A549 (cell line): Measurements from ENCODE around the gene DRAM2. TPM values are rescaled to one million over a fixed set of nuclear protein-coding genes. Genes with fewer than 3 reads are reported as not detected.
A peak's percentile ranks its signal among the peaks of the same experiment; 100 is the strongest.

Experiments used
- ATAC-seq, 2 experiments: fragments of 200-7000 bp in 1 of 2; fragments of >200 bp in 1 of 2; cut with Nextera tagmentation in 1 of 2; cut with Tn5 transposase in 1 of 2; 3 replicates each; pipeline versions ENCODE4 v1.8.0 to v1.9.1; 2018 to 2020; ENCODE audit warnings: mild to moderate bottlenecking in 1 of 2, moderate library complexity in 1 of 2
- CTCF ChIA-PET: fragments of 300-600 bp; sonication (Branson Sonifier 250); formaldehyde crosslinking; extraction: SDS; loops from one replicate; lab custom pipeline; 2021; ENCODE audit warnings: antibody characterized with exemption, inconsistent platforms; lab: Yijun Ruan, JAX
- POLR2A ChIA-PET: fragments of 350-600 bp; formaldehyde crosslinking; extraction: SDS; loops from one replicate; lab custom pipeline; 2021; ENCODE audit warnings: antibody characterized with exemption, inconsistent platforms; lab: Yijun Ruan, JAX
- DNase-seq, 2 experiments: peaks; one replicate each; pipeline versions ENCODE4 v3.0.0 to v3.0.0-alpha.2; 2011 to 2016; ENCODE audit warnings: low read depth in 1 of 2, low spot score in 1 of 2
- FAIRE-seq: peaks from 2 replicates; lab custom pipeline; 2011; peaks lifted over from hg19 to GRCh38; lab: Jason Lieb, UNC
- H3K27ac ChIP-seq, 2 experiments: fragments of >200 bp; sonication (Bioruptor Twin); formaldehyde crosslinking; 3 replicates each; pipeline ENCODE4 v1.5.1; 2016 to 2017
- H3K4me1 ChIP-seq: fragments of >200 bp; sonication (Bioruptor Twin); formaldehyde crosslinking; 3 replicates; pipeline ENCODE4 v1.6.1; 2016
- H3K4me2 ChIP-seq: fragments of >200 bp; sonication (Bioruptor Twin); formaldehyde crosslinking; 3 replicates; pipeline ENCODE4 v1.6.1; 2016
- H3K4me3 ChIP-seq: fragments of >200 bp; sonication (Bioruptor Twin); formaldehyde crosslinking; 3 replicates; pipeline ENCODE4 v1.5.1; 2016
- H3K9me3 ChIP-seq: fragments of >200 bp; sonication (Bioruptor Twin); formaldehyde crosslinking; 3 replicates; pipeline ENCODE4 v1.6.1; 2016
- CBX8 ChIP-seq: fragments of 200-600 bp; sonication (generic); IDR thresholded peaks from 2 replicates; pipeline ENCODE4 v1.6.1; 2016
- CEBPB ChIP-seq, 2 experiments: fragments of >200 bp in 1 of 2; sonication (Bioruptor Twin) in 1 of 2; formaldehyde crosslinking in 1 of 2; IDR thresholded peaks; 2 replicates each; pipeline ENCODE4 v1.6.1; 2012 to 2016
- EHF ChIP-seq: fragments of 250-450 bp; sonication (Bioruptor Pico); IDR thresholded peaks from 2 replicates; pipeline ENCODE4 v1.5.0; 2020; ENCODE audit warnings: mild to moderate bottlenecking
- EP300 ChIP-seq, 2 experiments: fragments of >200 bp; sonication (Bioruptor Twin); formaldehyde crosslinking; IDR thresholded peaks; 2 replicates in 1 of 2; 3 replicates in 1 of 2; pipeline ENCODE4 v1.6.1; 2016 to 2017
- HDAC2 ChIP-seq: fragments of 200-600 bp; sonication (generic); IDR thresholded peaks from 2 replicates; pipeline ENCODE4 v1.6.1; 2016
- HES2 ChIP-seq: fragments of >200 bp; sonication (Bioruptor Twin); formaldehyde crosslinking; IDR thresholded peaks from 2 replicates; pipeline ENCODE4 v1.6.1; 2016
- HMGXB4 ChIP-seq: fragments of 250-450 bp; sonication (Bioruptor Pico); IDR thresholded peaks from 2 replicates; pipeline ENCODE4 v1.5.0; 2021; ENCODE audit warnings: mild to moderate bottlenecking, moderate library complexity, borderline replicate concordance
- HOXA7 ChIP-seq: fragments of 250-450 bp; sonication (Bioruptor Pico); IDR thresholded peaks from 2 replicates; pipeline ENCODE4 v1.5.0; 2020; ENCODE audit warnings: mild to moderate bottlenecking, moderate library complexity
- HOXB13 ChIP-seq: fragments of 250-450 bp; sonication (Bioruptor Pico); IDR thresholded peaks from 2 replicates; pipeline ENCODE4 v1.5.0; 2020; ENCODE audit warnings: low read depth, mild to moderate bottlenecking, moderate library complexity
- JUN ChIP-seq, 2 experiments: fragments of >200 bp; sonication (Bioruptor Twin); formaldehyde crosslinking; IDR thresholded peaks; 2 replicates in 1 of 2; 3 replicates in 1 of 2; pipeline ENCODE4 v1.6.1; 2016 to 2017
- KDM1A ChIP-seq: fragments of 200-600 bp; sonication (generic); IDR thresholded peaks from 2 replicates; pipeline ENCODE4 v1.6.1; 2016; ENCODE audit warnings: low read depth, mild to moderate bottlenecking
- KDM5A ChIP-seq: fragments of 200-600 bp; sonication (generic); IDR thresholded peaks from 2 replicates; pipeline ENCODE4 v1.6.1; 2016; ENCODE audit warnings: antibody characterized with exemption, mild to moderate bottlenecking
- MAX ChIP-seq: IDR thresholded peaks from 2 replicates; pipeline ENCODE4 v1.6.1; 2012
- MAZ ChIP-seq: fragments of 150-350 bp; IDR thresholded peaks from 2 replicates; pipeline ENCODE4 v1.6.1; 2014; ENCODE audit warnings: antibody characterized with exemption, low read depth, low read length, borderline replicate concordance
- MYC ChIP-seq: IDR thresholded peaks from 2 replicates; pipeline ENCODE4 v1.6.1; 2012; ENCODE audit warnings: mild to moderate bottlenecking, inconsistent platforms, low read length, improper control_type of control experiment, borderline replicate concordance
- NR3C1 ChIP-seq: fragments of >200 bp; sonication (Bioruptor Twin); formaldehyde crosslinking; IDR thresholded peaks from 3 replicates; pipeline ENCODE4 v1.6.1; 2017
- PBX3 ChIP-seq: IDR thresholded peaks from 2 replicates; pipeline ENCODE4 v1.6.1; 2012
- PHF8 ChIP-seq: fragments of 200-600 bp; sonication (generic); IDR thresholded peaks from 2 replicates; pipeline ENCODE4 v1.6.1; 2016; ENCODE audit warnings: low read depth, mild to moderate bottlenecking, antibody characterized with exemption, moderate library complexity, borderline replicate concordance
- RAD21 ChIP-seq, 2 experiments: fragments of >200 bp in 1 of 2; sonication (Bioruptor Twin) in 1 of 2; formaldehyde crosslinking in 1 of 2; IDR thresholded peaks in 1 of 2; conservative IDR thresholded peaks in 1 of 2; 2 replicates in 1 of 2; 3 replicates in 1 of 2; pipeline ENCODE4 v1.6.1; 2012 to 2018; ENCODE audit warnings: inconsistent platforms in 1 of 2
- RCOR1 ChIP-seq: fragments of 150-350 bp; IDR thresholded peaks from 2 replicates; pipeline ENCODE4 v1.6.1; 2014; ENCODE audit warnings: antibody characterized with exemption, low read length, low read depth
- SMC3 ChIP-seq: fragments of >200 bp; sonication (Bioruptor Twin); formaldehyde crosslinking; IDR thresholded peaks from 3 replicates; pipeline ENCODE4 v1.6.1; 2018; ENCODE audit warnings: inconsistent platforms
- SREBF2 ChIP-seq: fragments of 450-650 bp; IDR thresholded peaks from 2 replicates; pipeline ENCODE4 v1.6.1; 2014; ENCODE audit warnings: mild to moderate bottlenecking, moderate library complexity
- ZFP36 ChIP-seq: fragments of 450-650 bp; IDR thresholded peaks from 2 replicates; pipeline ENCODE4 v1.6.1; 2014; ENCODE audit warnings: borderline replicate concordance; ENCODE audit not compliant: partially characterized antibody
- WGBS: methylation state at CpG from one replicate; pipeline ENCODE4 v1.1.6; 2017; ENCODE audit errors: missing lambda C conversion rate; 5-methylcytosine and 5-hydroxymethylcytosine counted together
- polyA plus RNA-seq, 4 experiments: library from polyadenylated mRNA; depleted of rRNA in 3 of 4; stranded (reverse); fragments of >200 nt; fragmentation: RNase III in 1 of 4; extraction: RNeasy Plus Mini Kit Qiagen cat#74134 plus additional on column Dnase treatment in 1 of 4; gene quantifications; 2 replicates in 3 of 4; 3 replicates in 1 of 4; pipeline ENCODE4 v1.2.3, GENCODE V29; 2011 to 2017

Gene DRAM2
- polyA plus RNA-seq, 2 of the 4 experiments (the other 2 are of a cell fraction), result 17.9 to 69.5 TPM

- H3K4me2 ChIP-seq, result peak overlapping the region; percentile 76; the same call in 2 of the 3 replicates
- no peak overlapping the region for H3K4me3 ChIP-seq
- no peak for ATAC-seq
- ChIA-PET POLR2A (no interaction called here), CTCF (no interaction called here)
- no peaks in the 10 kb centered on the region for H3K9me3 ChIP-seq
- FAIRE-seq, result no peak
- peaks cover 15% of the 10 kb centered on the region; the same call in 2 of the 3 replicates for H3K4me1 ChIP-seq
- WGBS, result 79% methylated on average over 5 of the region's 5 CpGs
- no peak for TF ChIP-seq RAD21 (conservative IDR thresholded peaks at IDR 0.05 in 1 of 2, IDR thresholded peaks at IDR 0.05 in 1 of 2)
- TF ChIP-seq HOXB13, result no peak
- TF ChIP-seq EP300 (IDR thresholded peaks at IDR 0.05), result no peak
- H3K27ac ChIP-seq, result no peak overlapping the region
- no peak for DNase-seq
These were observed 2.6 kb upstream of the DRAM2 start for GRCh38 chr1:111142356-111142975.

- FAIRE-seq, result no peak
- POLR2A ChIA-PET, result interaction anchor here (1.6 kb wide), 1 partner anchor 21 kb away, joined by 3 read pairs; no protein-coding TSS in a partner anchor
These were observed 1.6 kb upstream of the DRAM2 start for GRCh38 chr1:111141245-111142220.

GRCh38 chr1:111140680-111140967 lies 731 bp upstream of the DRAM2 start:
- POLR2A ChIA-PET, result interaction anchor here (1.0 to 1.6 kb wide), 2 partner anchors 10 to 20 kb away, joined by 3 to 5 read pairs; no protein-coding TSS in a partner anchor
- H3K4me2 ChIP-seq, result peak overlapping the region; percentile 76
- H3K9me3 ChIP-seq, result no peaks in the 10 kb centered on the region
- peak; percentile 51 to 56 for DNase-seq
- H3K27ac ChIP-seq, result peak overlapping the region; percentile 87 to 99
- ATAC-seq, result peak in 1 of 2 experiments; percentile 88; a peak in 2 of 6 replicates
- H3K4me3 ChIP-seq, result peak overlapping the region; percentile 65
- FAIRE-seq, result no peak
- WGBS, result 3% methylated on average over 9 of the region's 9 CpGs
- peaks cover 15% of the 10 kb centered on the region; the same call in 2 of the 3 replicates for H3K4me1 ChIP-seq
- TF ChIP-seq PBX3 (no peak), RCOR1 (no peak), PHF8 (no peak), HMGXB4 (CRISPR knock-in tag) (no peak), SMC3 (no peak), HES2 (no peak), KDM5A (no peak), JUN (IDR thresholded peaks at IDR 0.05) (no peak), CEBPB (IDR thresholded peaks at IDR 0.05) (no peak), MAX (no peak), HDAC2 (no peak), CBX8 (no peak), MAZ (no peak), MYC (no peak), NR3C1 (no peak)
- CTCF ChIA-PET, result no interaction called here

More at GRCh38 chr1:111141245-111142220, 1.6 kb upstream of the DRAM2 start:
- peak overlapping the region; percentile 76 for H3K4me2 ChIP-seq
- DNase-seq (no peak), ATAC-seq (no peak)
- H3K9me3 ChIP-seq, result no peaks in the 10 kb centered on the region
- CTCF ChIA-PET, result no interaction called here
- peaks cover 15% of the 10 kb centered on the region; the same call in 2 of the 3 replicates for H3K4me1 ChIP-seq
- peak overlapping the region; percentile 65; the same call in 2 of the 3 replicates for H3K4me3 ChIP-seq
- 33% methylated on average over 5 of the region's 5 CpGs for WGBS
- H3K27ac ChIP-seq, result no peak overlapping the region
- TF ChIP-seq EHF (CRISPR knock-in tag) (no peak), HOXA7 (no peak), ZFP36 (no peak), SMC3 (no peak), KDM1A (no peak), SREBF2 (no peak)
